Astrocyte (in vitro differentiated cells and primary cell): ENCODE measurements around the gene APEX1.

Experiments
- CTCF ChIP-seq: IDR thresholded peaks from 2 replicates; pipeline ENCODE4 v1.5.1; 2011; ENCODE audit warnings: low read depth, mild to moderate bottlenecking, inconsistent platforms, low read length, moderate library complexity; ENCODE audit not compliant: insufficient read depth
- EZH2 ChIP-seq: IDR thresholded peaks from 2 replicates; pipeline ENCODE4 v1.6.1; 2012; ENCODE audit warnings: mild to moderate bottlenecking, low read length, inconsistent platforms; ENCODE audit not compliant: insufficient read depth

- no peak for TF ChIP-seq CTCF
- TF ChIP-seq EZH2, result no peak
Observed at GRCh38 chr14:20412876-20413743, 41.9 kb upstream of the APEX1 start, which contains the start of gene TEP1.
